Smooth muscle cell of the pulmonary artery (primary cell): ENCODE data around the gene KMT2C. TPM values are rescaled to one million over a fixed set of nuclear protein-coding genes. Genes with fewer than 3 reads are reported as not detected.

Experiments
- total RNA-seq: library from RNA; depleted of rRNA; stranded (reverse); fragments of >200 nt; gene quantifications from 2 replicates; pipeline ENCODE4 v1.2.3, GENCODE V29; 2014

The KMT2C gene
- total RNA-seq = 37.3 and 37.5 TPM in 2 replicates

GRCh38 chr7:152435384-152436110 is at the start of gene KMT2C:
TSS of gene KMT2C (minus strand) at chr7:152436003. CDS start at chr7:152435786, 217 bp downstream.

Other genes with a start within 250 kb of the KMT2C start
- 0.86 and 1.2 TPM in 2 replicates for gene XRCC2, start 240.1 kb upstream of the KMT2C start, total RNA-seq